ENCODE results near the gene TMEM154.

The TMEM154 gene

DNA sequence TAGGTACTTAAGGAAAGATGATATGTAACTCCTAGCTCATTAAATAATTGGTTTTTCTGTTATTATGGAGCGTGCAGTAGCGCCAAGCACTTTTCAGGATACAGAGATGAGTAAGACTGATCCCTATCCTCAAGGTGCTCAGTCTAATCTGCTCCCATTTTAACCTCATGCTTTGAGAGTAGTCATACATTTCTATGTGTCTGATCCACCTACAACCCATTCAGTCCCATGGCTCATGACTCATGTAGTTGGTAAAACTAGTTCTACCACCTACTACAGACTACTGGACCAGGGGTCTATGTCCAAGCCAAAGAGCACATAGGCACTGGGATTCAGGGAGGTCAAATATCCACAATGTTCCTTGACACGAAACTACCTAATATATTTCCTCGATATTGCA lies 60.8 kb downstream of the TMEM154 start:
- H3K4me3 ChIP-seq (ENCODE audit: low read depth, low read length): no peak overlapping the region
- TF ChIP-seq, protein P1, sequence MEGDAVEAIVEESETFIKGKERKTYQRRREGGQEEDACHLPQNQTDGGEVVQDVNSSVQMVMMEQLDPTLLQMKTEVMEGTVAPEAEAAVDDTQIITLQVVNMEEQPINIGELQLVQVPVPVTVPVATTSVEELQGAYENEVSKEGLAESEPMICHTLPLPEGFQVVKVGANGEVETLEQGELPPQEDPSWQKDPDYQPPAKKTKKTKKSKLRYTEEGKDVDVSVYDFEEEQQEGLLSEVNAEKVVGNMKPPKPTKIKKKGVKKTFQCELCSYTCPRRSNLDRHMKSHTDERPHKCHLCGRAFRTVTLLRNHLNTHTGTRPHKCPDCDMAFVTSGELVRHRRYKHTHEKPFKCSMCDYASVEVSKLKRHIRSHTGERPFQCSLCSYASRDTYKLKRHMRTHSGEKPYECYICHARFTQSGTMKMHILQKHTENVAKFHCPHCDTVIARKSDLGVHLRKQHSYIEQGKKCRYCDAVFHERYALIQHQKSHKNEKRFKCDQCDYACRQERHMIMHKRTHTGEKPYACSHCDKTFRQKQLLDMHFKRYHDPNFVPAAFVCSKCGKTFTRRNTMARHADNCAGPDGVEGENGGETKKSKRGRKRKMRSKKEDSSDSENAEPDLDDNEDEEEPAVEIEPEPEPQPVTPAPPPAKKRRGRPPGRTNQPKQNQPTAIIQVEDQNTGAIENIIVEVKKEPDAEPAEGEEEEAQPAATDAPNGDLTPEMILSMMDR (IDR thresholded peaks at IDR 0.05; ENCODE audit: low read depth, low read length): no peak

DNA sequence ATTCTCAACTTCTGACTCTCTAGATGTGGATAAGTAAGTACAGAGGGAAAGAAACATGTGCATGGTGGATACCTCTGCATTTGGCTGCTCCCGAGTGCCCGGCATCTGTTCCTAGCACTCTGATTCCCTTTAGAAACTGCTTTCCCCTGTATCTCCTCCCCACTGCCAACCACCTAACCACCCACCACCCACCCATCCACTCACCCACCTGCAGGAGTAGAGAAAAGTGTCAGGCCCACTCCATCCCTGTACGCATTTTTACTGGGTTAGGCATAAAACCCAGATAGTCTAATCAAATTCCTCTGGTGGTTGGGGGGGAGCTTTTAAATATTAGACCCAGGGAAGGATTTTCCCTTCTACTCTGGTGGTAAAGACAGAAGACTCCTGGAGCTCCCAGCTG lies 63.0 kb downstream of the TMEM154 start:
- TF ChIP-seq, protein P1 (IDR thresholded peaks at IDR 0.05; ENCODE audit: low read depth, low read length): no peak
- no peak overlapping the region for H3K4me3 ChIP-seq (ENCODE audit: low read depth, low read length)

DNA sequence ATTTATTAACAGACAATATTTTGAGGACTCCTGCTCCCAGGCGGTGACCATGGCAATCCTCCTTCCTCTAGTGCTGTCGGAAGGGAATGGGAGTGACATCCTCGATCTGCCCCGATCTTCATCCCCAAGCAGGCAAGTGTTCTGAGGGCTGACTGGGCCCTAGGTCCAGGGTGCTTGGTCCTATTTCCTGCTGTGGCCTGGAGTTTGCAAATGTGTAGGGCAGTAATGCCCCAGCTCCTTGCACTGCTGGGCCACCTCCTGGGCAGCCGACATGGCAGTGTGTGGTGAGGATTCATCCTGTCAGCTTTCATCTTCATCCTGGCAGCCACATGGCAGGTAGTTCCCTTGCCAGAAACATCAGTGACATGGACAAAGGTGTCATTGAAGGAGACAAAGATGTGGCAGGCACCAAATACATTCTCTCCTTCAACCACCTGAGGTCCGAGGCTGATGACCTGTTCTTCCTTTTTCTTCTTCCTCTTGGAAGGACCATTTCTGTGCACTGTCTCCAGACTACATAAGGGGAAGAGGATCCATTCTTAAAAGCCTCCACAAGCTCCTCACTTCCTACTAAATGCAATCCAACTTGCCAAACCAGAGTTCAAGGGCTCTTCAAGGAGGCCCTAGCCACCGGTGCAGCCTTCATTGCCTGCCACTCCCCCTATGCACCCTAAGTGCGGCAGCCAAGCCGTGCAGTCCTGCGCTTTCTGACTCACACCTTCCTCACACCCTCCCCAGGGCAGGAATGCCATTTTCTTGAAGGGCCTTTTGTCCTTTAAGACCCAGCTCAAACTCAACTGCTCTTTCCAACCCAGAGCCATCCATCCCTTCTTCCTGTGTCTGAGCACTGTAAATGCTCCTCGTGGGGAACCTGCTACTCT lies 65.7 kb downstream of the TMEM154 start:
- no peak overlapping the region for H3K4me3 ChIP-seq (ENCODE audit: low read depth, low read length)
- TF ChIP-seq, protein P1 (IDR thresholded peaks at IDR 0.05; ENCODE audit: low read depth, low read length): no peak

DNA sequence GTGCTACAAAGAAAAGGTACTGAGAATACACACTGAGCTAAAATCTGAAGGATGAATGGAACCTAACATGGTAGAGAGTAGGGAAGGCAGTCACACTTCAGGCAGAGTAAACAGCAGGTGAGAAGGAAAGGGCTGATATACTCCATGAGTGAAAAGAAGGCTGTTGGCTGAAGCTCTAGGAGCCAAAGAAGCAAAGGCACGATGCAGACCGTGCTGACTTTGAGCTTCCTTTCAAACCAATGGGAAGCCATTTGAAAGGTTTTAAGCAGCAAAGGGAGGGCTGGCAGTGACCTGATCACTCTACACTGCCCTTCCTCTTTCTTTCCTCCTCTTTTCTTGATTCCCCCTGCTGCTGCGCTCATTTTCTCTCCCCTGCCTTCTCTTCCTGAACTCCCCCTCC lies 66.4 kb downstream of the TMEM154 start:
- no peak overlapping the region for H3K4me3 ChIP-seq (ENCODE audit: low read depth, low read length)
- TF ChIP-seq, protein P1 (IDR thresholded peaks at IDR 0.05; ENCODE audit: low read depth, low read length): no peak

DNA sequence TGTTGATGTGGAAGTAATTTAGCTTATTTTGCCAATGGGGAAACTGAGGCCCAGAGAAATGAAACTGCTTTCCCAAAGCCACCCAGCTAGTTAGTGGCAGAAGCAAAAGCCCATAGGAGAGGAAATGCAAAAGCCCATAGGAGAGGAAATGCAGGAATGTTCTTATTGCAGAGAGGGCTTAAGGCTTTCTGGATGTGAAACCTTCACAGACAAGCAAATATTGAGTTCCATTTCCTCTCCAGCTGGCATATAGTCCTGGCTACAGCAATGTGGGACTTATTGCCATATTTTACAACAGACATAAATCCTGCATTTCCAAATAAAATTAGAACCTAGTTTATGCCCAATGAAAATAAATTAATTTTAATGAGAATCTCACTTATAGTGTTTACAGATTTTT lies 69.7 kb downstream of the TMEM154 start:
- H3K4me3 ChIP-seq (ENCODE audit: low read depth, low read length): no peak overlapping the region
- TF ChIP-seq, protein P1 (IDR thresholded peaks at IDR 0.05; ENCODE audit: low read depth, low read length): no peak

DNA sequence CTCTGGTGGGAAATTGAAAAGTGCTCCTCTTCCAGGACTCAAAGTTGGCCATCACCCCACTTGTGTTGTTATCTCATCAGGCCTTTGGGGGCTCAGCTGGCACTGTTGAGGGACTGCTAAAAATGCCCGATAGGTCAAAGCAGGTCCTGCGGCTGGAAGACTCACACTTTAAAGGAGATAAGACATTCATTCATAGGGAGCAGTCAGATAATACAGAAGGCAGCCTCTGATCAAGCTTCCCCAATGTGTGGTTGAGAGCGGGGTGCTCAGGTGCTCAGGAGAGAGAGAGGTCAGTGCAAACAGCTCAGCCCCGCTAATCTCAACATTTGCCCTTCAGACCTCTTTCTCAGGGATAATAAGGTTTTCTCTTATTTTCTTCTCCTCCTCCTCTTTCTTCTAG lies 70.3 kb downstream of the TMEM154 start:
- H3K4me3 ChIP-seq (ENCODE audit: low read depth, low read length): no peak overlapping the region
- TF ChIP-seq, protein P1 (IDR thresholded peaks at IDR 0.05; ENCODE audit: low read depth, low read length): no peak

DNA sequence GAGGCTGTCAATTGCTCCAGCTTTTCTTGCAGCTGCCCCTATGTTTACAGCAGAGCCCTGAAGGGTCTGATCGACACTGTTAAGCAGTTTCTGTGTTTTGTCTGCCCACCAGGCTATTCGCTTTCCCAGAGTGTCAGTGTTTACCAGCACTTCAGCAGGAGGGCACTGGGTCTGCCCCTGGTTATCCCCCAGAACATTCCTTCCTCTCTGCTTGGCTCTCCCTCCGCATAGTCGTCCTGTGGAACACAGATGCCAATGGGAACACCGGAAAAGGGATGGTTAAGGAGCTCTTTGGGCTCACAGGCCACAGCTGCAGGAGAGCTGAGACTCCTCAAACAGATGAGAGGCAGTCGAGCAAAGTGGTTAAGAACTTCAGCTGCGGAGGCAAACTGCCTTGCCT lies 72.6 kb downstream of the TMEM154 start:
- H3K4me3 ChIP-seq (ENCODE audit: low read depth, low read length): no peak overlapping the region
- TF ChIP-seq, protein P1 (IDR thresholded peaks at IDR 0.05; ENCODE audit: low read depth, low read length): no peak

All from WI38 (cell line).